NCI-H1436 (cell line): ENCODE data around the gene ADORA1.

Experiments used
- DNase-seq: peaks from one replicate; lab custom pipeline; 2025; lab: John Stamatoyannopoulos, UW

ADORA1 gene

GRCh38 chr1:203173011-203173555 is 45.6 kb downstream of the ADORA1 start:
- no peak for DNase-seq

- DNase-seq, result peak; percentile 99
These were observed 46.0 kb downstream of the ADORA1 start for GRCh38 chr1:203173566-203173965.

- no peak for DNase-seq
These were observed 46.9 kb downstream of the ADORA1 start for GRCh38 chr1:203174324-203174985.

- DNase-seq, result no peak
These were observed 47.8 kb downstream of the ADORA1 start, which contains the start of gene MYBPH for GRCh38 chr1:203175237-203175826. Gene MYBPH (minus strand): TSS chr1:203175826. CDS start chr1:203175755, 71 bp downstream.

GRCh38 chr1:203175827-203176241 is 48.3 kb downstream of the ADORA1 start:
- no peak for DNase-seq

GRCh38 chr1:203176273-203177035 is 48.9 kb downstream of the ADORA1 start:
- DNase-seq, result no peak

- no peak for DNase-seq
These were observed 49.5 kb downstream of the ADORA1 start for GRCh38 chr1:203177036-203177405.

- no peak for DNase-seq
These were observed 50.0 kb downstream of the ADORA1 start for GRCh38 chr1:203177470-203178039.

- no peak for DNase-seq
These were observed 50.6 kb downstream of the ADORA1 start for GRCh38 chr1:203178083-203178482.

GRCh38 chr1:203178821-203179666 is 51.5 kb downstream of the ADORA1 start:
- no peak for DNase-seq

- no peak for DNase-seq
These were observed 52.1 kb downstream of the ADORA1 start for GRCh38 chr1:203179667-203180005.

- no peak for DNase-seq
These were observed 53.2 kb downstream of the ADORA1 start for GRCh38 chr1:203180611-203181330.

GRCh38 chr1:203181586-203182386 is 54.3 kb downstream of the ADORA1 start:
- DNase-seq, result no peak

GRCh38 chr1:203182387-203182953 is 54.9 kb downstream of the ADORA1 start:
- no peak for DNase-seq

- DNase-seq, result no peak
These were observed 56.3 kb downstream of the ADORA1 start for GRCh38 chr1:203183828-203184227.

- no peak for DNase-seq
These were observed 56.9 kb downstream of the ADORA1 start for GRCh38 chr1:203184467-203184866.

GRCh38 chr1:203185061-203185461 is 57.5 kb downstream of the ADORA1 start:
- DNase-seq, result no peak

- no peak for DNase-seq
These were observed 58.1 kb downstream of the ADORA1 start for GRCh38 chr1:203185585-203185984.

- no peak for DNase-seq
These were observed 58.5 kb downstream of the ADORA1 start for GRCh38 chr1:203186091-203186445.
